GM23338 (cell line): ENCODE results near the gene VAMP8.

Experiments used
- EZH2 ChIP-seq: fragments of 200-600 bp; sonication (generic); IDR thresholded peaks from one replicate; pipeline ENCODE4 v1.8.0; 2017; ENCODE audit warnings: antibody characterized with exemption, mild to moderate bottlenecking, low read depth; ENCODE audit not compliant: unreplicated experiment
- POLR2AphosphoS5 ChIP-seq: IDR thresholded peaks from 2 replicates; pipeline ENCODE4 v1.6.1; 2016; ENCODE audit warnings: antibody characterized with exemption, low read depth
- ZNF114 ChIP-seq: fragments of 250-450 bp; sonication (Bioruptor Pico); IDR thresholded peaks from 2 replicates; pipeline ENCODE4 v1.5.0; 2020; ENCODE audit warnings: mild to moderate bottlenecking, moderate library complexity
- TF ChIP-seq, protein P1 (sequence below), 2 experiments: fragments of 200-600 bp in 1 of 2; sonication (generic) in 1 of 2; conservative IDR thresholded peaks; 2 replicates each; pipeline versions ENCODE4 v1.5.1 to v1.6.1; 2016 to 2017; ENCODE audit warnings: antibody characterized with exemption in 2 of 2, low read depth in 2 of 2, mild to moderate bottlenecking in 2 of 2, moderate library complexity in 1 of 2

GRCh38 chr2:85584857-85585780 is 7.7 kb downstream of the VAMP8 start:
- TF ChIP-seq, protein P1, sequence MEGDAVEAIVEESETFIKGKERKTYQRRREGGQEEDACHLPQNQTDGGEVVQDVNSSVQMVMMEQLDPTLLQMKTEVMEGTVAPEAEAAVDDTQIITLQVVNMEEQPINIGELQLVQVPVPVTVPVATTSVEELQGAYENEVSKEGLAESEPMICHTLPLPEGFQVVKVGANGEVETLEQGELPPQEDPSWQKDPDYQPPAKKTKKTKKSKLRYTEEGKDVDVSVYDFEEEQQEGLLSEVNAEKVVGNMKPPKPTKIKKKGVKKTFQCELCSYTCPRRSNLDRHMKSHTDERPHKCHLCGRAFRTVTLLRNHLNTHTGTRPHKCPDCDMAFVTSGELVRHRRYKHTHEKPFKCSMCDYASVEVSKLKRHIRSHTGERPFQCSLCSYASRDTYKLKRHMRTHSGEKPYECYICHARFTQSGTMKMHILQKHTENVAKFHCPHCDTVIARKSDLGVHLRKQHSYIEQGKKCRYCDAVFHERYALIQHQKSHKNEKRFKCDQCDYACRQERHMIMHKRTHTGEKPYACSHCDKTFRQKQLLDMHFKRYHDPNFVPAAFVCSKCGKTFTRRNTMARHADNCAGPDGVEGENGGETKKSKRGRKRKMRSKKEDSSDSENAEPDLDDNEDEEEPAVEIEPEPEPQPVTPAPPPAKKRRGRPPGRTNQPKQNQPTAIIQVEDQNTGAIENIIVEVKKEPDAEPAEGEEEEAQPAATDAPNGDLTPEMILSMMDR (conservative IDR thresholded peaks at IDR 0.05; ENCODE audit: low read depth in 2 of 2): no peak
- no peak for TF ChIP-seq ZNF114 (CRISPR knock-in tag)
- TF ChIP-seq POLR2AphosphoS5: no peak
- no peak for TF ChIP-seq EZH2
